ENCODE results near the gene PUS1. TPM values are rescaled to one million over a fixed set of nuclear protein-coding genes. Genes with fewer than 3 reads are reported as not detected.

Gene PUS1
- total RNA-seq, 3 donors from 2014 or later = 8.8 to 31.5 (median 20.9) TPM

- Histone ChIP-seq H3K4me1 (peaks cover 4 to 7% of the 10 kb centered on the region in 2 donors), H3K9me3 (no peaks in the 10 kb centered on the region), H3K36me3 (no peaks in the 10 kb centered on the region), H3K27ac (peak overlapping the region; percentile 95 to 99), H3K27me3 (no peaks in the 10 kb centered on the region), H3K4me3 (peak overlapping the region; percentile 66 to 83 (median 81))
- DNase-seq (ENCODE audit: low spot score in 2 of 2) = peak; percentile 92 to 96
- TF ChIP-seq CTCF (IDR thresholded peaks at IDR 0.05) (no peak), POLR2A (IDR thresholded peaks at IDR 0.05) (peak; percentile 76), POLR2AphosphoS5 (IDR thresholded peaks at IDR 0.05) (peak; percentile 82 to 94 (median 90))
- intact Hi-C loops (cut with DNase I; ENCODE audit: low total_unique reads) = no loop called here
Observed at GRCh38 chr12:131896080-131896810, 32.8 kb upstream of the PUS1 start.

- DNase-seq (ENCODE audit: low spot score in 2 of 2) = no peak
- H3K4me3 ChIP-seq = peak overlapping the region; percentile 66 to 83 (median 81)
- H3K27ac ChIP-seq = peak overlapping the region; percentile 95 to 99
- H3K36me3 ChIP-seq = no peaks in the 10 kb centered on the region
- H3K27me3 ChIP-seq = no peaks in the 10 kb centered on the region
- intact Hi-C loops (cut with DNase I; ENCODE audit: low total_unique reads) = no loop called here
- no peak for TF ChIP-seq POLR2AphosphoS5 (IDR thresholded peaks at IDR 0.05)
- TF ChIP-seq CTCF (IDR thresholded peaks at IDR 0.05) = no peak
- no peak for TF ChIP-seq POLR2A (IDR thresholded peaks at IDR 0.05)
- H3K4me1 ChIP-seq = peaks cover 4 to 10% of the 10 kb centered on the region in 2 donors
- H3K9me3 ChIP-seq = no peaks in the 10 kb centered on the region
Observed at GRCh38 chr12:131896811-131897270, 32.2 kb upstream of the PUS1 start.

GRCh38 chr12:131897276-131897675 lies 31.8 kb upstream of the PUS1 start:
- peak in 1 of 2 donors; percentile 17 for DNase-seq (ENCODE audit: low spot score in 2 of 2)
- Histone ChIP-seq H3K27me3 (no peaks in the 10 kb centered on the region), H3K27ac (peak overlapping the region; percentile 95 to 99), H3K36me3 (no peaks in the 10 kb centered on the region), H3K4me1 (peaks cover 4 to 14% of the 10 kb centered on the region in 2 donors), H3K4me3 (peak overlapping the region; percentile 66 to 83 (median 81)), H3K9me3 (no peaks in the 10 kb centered on the region)
- TF ChIP-seq CTCF (IDR thresholded peaks at IDR 0.05) (no peak), POLR2A (IDR thresholded peaks at IDR 0.05) (no peak), POLR2AphosphoS5 (IDR thresholded peaks at IDR 0.05) (no peak)
- intact Hi-C loops (cut with DNase I; ENCODE audit: low total_unique reads) = no loop called here

- peaks cover 4 to 20% of the 10 kb centered on the region in 2 donors for H3K4me1 ChIP-seq
- intact Hi-C loops (cut with DNase I; ENCODE audit: low total_unique reads) = no loop called here
Observed at GRCh38 chr12:131897875-131898274, 31.2 kb upstream of the PUS1 start.

More at GRCh38 chr12:131897875-131898274, 31.2 kb upstream of the PUS1 start:
- Histone ChIP-seq H3K4me3 (no peak overlapping the region), H3K27me3 (no peaks in the 10 kb centered on the region), H3K27ac (peak overlapping the region in 1 of 2 donors; percentile 99), H3K9me3 (no peaks in the 10 kb centered on the region), H3K36me3 (no peaks in the 10 kb centered on the region)
- TF ChIP-seq POLR2AphosphoS5 (IDR thresholded peaks at IDR 0.05) (no peak), POLR2A (IDR thresholded peaks at IDR 0.05) (no peak), CTCF (IDR thresholded peaks at IDR 0.05) (no peak)
- no peak for DNase-seq (ENCODE audit: low spot score in 2 of 2)

Data from breast epithelium (tissue), 4 donors.